Panc1 (cell line): ENCODE results near the gene CBFB. TPM values are rescaled to one million over a fixed set of nuclear protein-coding genes. Genes with fewer than 3 reads are reported as not detected.

Experiments
- ATAC-seq: fragments of 200-7000 bp; cut with Tn5 transposase; 2 replicates; pipeline ENCODE4 v1.9.1; 2020; ENCODE audit warnings: mild to moderate bottlenecking, moderate library complexity
- BruUV-seq: library from RNA; stranded (reverse); fragments of 400-500 nt; replicated peaks from 2 replicates; lab custom pipeline; 2021; lab: Mats Ljungman, UMichigan
- CTCF ChIA-PET: fragments of 300-600 bp; sonication (Branson Sonifier 250); formaldehyde crosslinking; loops from one replicate; lab custom pipeline; 2022; ENCODE audit warnings: antibody characterized with exemption; lab: Charles Lee
- POLR2A ChIA-PET: fragments of 300-600 bp; sonication (Branson Sonifier 250); formaldehyde crosslinking; loops from one replicate; lab custom pipeline; 2022; ENCODE audit warnings: antibody characterized with exemption; lab: Charles Lee
- DNase-seq: peaks from one replicate; pipeline ENCODE4 v3.0.0-alpha.2; 2010; ENCODE audit warnings: low read depth, low spot score
- H3K27ac ChIP-seq: 2 replicates; pipeline ENCODE4 v1.5.1; 2011; ENCODE audit warnings: mild to moderate bottlenecking, low read length, inconsistent platforms
- H3K27me3 ChIP-seq: fragments of 200-500 bp; sonication (Bioruptor generic); 2 replicates; pipeline ENCODE4 v1.6.0; 2014; ENCODE audit warnings: low read length, inconsistent platforms; ENCODE audit not compliant: control insufficient read depth, insufficient read depth
- H3K36me3 ChIP-seq: fragments of 200-500 bp; sonication (Bioruptor generic); 2 replicates; pipeline ENCODE4 v1.5.1; 2014; ENCODE audit warnings: inconsistent platforms, mild to moderate bottlenecking, low read length, moderate library complexity; ENCODE audit not compliant: control insufficient read depth, insufficient read depth
- H3K4me1 ChIP-seq: 2 replicates; pipeline ENCODE4 v1.5.1; 2011; ENCODE audit warnings: inconsistent platforms, mild to moderate bottlenecking, low read length, moderate library complexity; ENCODE audit not compliant: control insufficient read depth, insufficient read depth
- H3K4me3 ChIP-seq, 2 experiments: 2 replicates each; pipeline ENCODE4 v1.5.1; 2011 to 2012; ENCODE audit warnings: low read depth in 2 of 2, low read length in 2 of 2, mild to moderate bottlenecking in 2 of 2, inconsistent platforms in 1 of 2, moderate library complexity in 1 of 2
- H3K9me3 ChIP-seq: fragments of 200-500 bp; sonication (Bioruptor generic); 2 replicates; pipeline ENCODE4 v1.5.1; 2014; ENCODE audit warnings: low read depth, mild to moderate bottlenecking, inconsistent platforms, low read length, moderate library complexity; ENCODE audit not compliant: control insufficient read depth, insufficient read depth
- CTCF ChIP-seq: fragments of 450-650 bp; IDR thresholded peaks from 2 replicates; pipeline ENCODE4 v1.5.1; 2017; ENCODE audit warnings: mild to moderate bottlenecking
- POLR2AphosphoS5 ChIP-seq: IDR thresholded peaks from 2 replicates; pipeline ENCODE4 v1.6.1; 2012; ENCODE audit warnings: mild to moderate bottlenecking, low read depth, low read length, moderate library complexity
- REST ChIP-seq, 2 experiments: IDR thresholded peaks; 2 replicates each; pipeline ENCODE4 v1.6.1; 2011 to 2012; ENCODE audit warnings: low read depth in 2 of 2, control low read depth in 1 of 2, low read length in 1 of 2, mild to moderate bottlenecking in 1 of 2, moderate library complexity in 1 of 2; ENCODE audit not compliant: insufficient read depth in 1 of 2
- SIN3A ChIP-seq: IDR thresholded peaks from 2 replicates; pipeline ENCODE4 v1.6.1; 2012; ENCODE audit warnings: low read depth, mild to moderate bottlenecking, low read length, moderate library complexity, borderline replicate concordance; ENCODE audit not compliant: insufficient read depth
- TCF7L2 ChIP-seq: IDR thresholded peaks from 2 replicates; pipeline ENCODE4 v1.6.1; 2011; ENCODE audit warnings: mild to moderate bottlenecking, low read depth, low read length, inconsistent platforms
- in situ Hi-C: cut with HindIII; loops from 2 replicates; pipeline ENCODE4 v1.10.0; 2016; ENCODE audit warnings: low sequenced_read_pairs, low pct_unique_long_range_greater_than_20kb
- intact Hi-C: fragments of 100-400 bp; cut with micrococcal nuclease; formaldehyde crosslinking; loops from one replicate; pipeline ENCODE4 v1.10.0; 2022; ENCODE audit not compliant: unreplicated experiment
- total RNA-seq: library from RNA; stranded (reverse); gene quantifications from one replicate; pipeline ENCODE4 v1.2.1, GENCODE V29; 2021; ENCODE audit not compliant: unreplicated experiment

CBFB gene
- total RNA-seq, 1 experiment from 2014 or later = 66.4 TPM

- ATAC-seq (no peak), DNase-seq (no peak)
- in situ Hi-C loops (no loop called here), intact Hi-C loops (loop anchor here (10.0 kb wide), 1 partner anchor 144 kb away; the partner anchor contains the start of genes B3GNT9, FBXL8 and TRADD)
- TF ChIP-seq REST (IDR thresholded peaks at IDR 0.05; ENCODE audit: insufficient read depth in 1 of 2, low read depth in 2 of 2, low read length in 1 of 2) (no peak), SIN3A (no peak)
- Histone ChIP-seq H3K4me1 (no peaks in the 10 kb centered on the region), H3K4me3 (no peak overlapping the region), H3K27me3 (no peaks in the 10 kb centered on the region), H3K9me3 (no peaks in the 10 kb centered on the region), H3K27ac (no peak overlapping the region), H3K36me3 (no peaks in the 10 kb centered on the region)
- POLR2A ChIA-PET = no interaction called here
- CTCF ChIA-PET = no interaction called here
- no TSS peak for BruUV-seq
These were observed 17.7 kb upstream of the CBFB start for GRCh38 chr16:67011274-67011673.

GRCh38 chr16:67013233-67013822 is 15.6 kb upstream of the CBFB start:
- Histone ChIP-seq H3K4me3 (peak overlapping the region; percentile 45), H3K27me3 (no peaks in the 10 kb centered on the region), H3K27ac (no peak overlapping the region), H3K4me1 (no peaks in the 10 kb centered on the region), H3K36me3 (no peaks in the 10 kb centered on the region), H3K9me3 (no peaks in the 10 kb centered on the region)
- POLR2A ChIA-PET = interaction anchor here (0.5 to 0.6 kb wide), 2 partner anchors 30 to 595 kb away, joined by 3 to 4 read pairs; no protein-coding TSS in a partner anchor
- in situ Hi-C loops = no loop called here
- no peak for DNase-seq
- no peak for TF ChIP-seq REST (IDR thresholded peaks at IDR 0.05; ENCODE audit: insufficient read depth in 1 of 2, low read depth in 2 of 2, low read length in 1 of 2)
- no peak for TF ChIP-seq TCF7L2
- no peak for TF ChIP-seq CTCF
- TF ChIP-seq POLR2AphosphoS5 = no peak
- TF ChIP-seq SIN3A = no peak
- BruUV-seq = no TSS peak
- intact Hi-C loops = loop anchor here (10.0 kb wide), 1 partner anchor 141 kb away; the partner anchor contains the start of genes B3GNT9, FBXL8 and TRADD
- CTCF ChIA-PET = interaction anchor here (0.8 kb wide), 1 partner anchor 12 kb away, joined by 4 read pairs; no protein-coding TSS in a partner anchor
- ATAC-seq = peak; percentile 26; the same call in 1 of the 2 replicates
